ENCODE data around the gene KRTAP10-9.

DNA sequence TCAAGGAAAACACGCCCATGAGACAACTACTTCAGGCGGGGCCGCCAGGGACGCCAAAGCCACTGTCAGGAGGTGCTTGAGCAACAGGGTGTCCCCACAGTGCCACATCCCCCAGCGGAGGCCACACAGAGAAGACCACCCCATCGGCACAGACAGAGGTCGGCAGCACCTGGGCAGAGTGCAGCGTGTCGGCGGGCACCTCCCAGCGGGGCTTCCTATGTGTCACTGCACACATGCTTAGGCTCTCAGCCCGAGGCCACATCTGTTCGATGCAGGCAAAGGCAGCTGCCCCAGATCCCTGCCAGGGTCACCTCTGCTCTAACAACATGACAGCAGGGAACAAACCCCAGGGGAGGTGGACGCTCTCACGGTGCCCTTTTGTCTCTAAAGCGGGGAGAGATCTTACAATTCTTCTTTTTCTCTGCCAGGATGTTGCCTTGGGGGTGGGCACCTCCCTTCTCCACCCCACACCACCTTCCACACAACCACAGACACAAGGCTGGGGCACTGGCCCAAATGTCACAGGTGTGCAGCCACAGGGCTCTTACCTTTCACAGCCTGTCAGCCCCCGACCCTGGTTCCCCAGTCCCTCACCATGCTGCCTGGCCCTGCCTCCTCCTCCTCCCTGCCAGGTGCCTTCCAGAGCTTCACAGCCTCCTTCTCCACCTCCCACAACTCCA, 10.8 kb upstream of the KRTAP10-9 start:
- TF ChIP-seq, protein P1, sequence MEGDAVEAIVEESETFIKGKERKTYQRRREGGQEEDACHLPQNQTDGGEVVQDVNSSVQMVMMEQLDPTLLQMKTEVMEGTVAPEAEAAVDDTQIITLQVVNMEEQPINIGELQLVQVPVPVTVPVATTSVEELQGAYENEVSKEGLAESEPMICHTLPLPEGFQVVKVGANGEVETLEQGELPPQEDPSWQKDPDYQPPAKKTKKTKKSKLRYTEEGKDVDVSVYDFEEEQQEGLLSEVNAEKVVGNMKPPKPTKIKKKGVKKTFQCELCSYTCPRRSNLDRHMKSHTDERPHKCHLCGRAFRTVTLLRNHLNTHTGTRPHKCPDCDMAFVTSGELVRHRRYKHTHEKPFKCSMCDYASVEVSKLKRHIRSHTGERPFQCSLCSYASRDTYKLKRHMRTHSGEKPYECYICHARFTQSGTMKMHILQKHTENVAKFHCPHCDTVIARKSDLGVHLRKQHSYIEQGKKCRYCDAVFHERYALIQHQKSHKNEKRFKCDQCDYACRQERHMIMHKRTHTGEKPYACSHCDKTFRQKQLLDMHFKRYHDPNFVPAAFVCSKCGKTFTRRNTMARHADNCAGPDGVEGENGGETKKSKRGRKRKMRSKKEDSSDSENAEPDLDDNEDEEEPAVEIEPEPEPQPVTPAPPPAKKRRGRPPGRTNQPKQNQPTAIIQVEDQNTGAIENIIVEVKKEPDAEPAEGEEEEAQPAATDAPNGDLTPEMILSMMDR (tag by site-specific recombination; IDR thresholded peaks at IDR 0.05): no peak
- TF ChIP-seq, protein P2, sequence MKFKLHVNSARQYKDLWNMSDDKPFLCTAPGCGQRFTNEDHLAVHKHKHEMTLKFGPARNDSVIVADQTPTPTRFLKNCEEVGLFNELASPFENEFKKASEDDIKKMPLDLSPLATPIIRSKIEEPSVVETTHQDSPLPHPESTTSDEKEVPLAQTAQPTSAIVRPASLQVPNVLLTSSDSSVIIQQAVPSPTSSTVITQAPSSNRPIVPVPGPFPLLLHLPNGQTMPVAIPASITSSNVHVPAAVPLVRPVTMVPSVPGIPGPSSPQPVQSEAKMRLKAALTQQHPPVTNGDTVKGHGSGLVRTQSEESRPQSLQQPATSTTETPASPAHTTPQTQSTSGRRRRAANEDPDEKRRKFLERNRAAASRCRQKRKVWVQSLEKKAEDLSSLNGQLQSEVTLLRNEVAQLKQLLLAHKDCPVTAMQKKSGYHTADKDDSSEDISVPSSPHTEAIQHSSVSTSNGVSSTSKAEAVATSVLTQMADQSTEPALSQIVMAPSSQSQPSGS (tag by site-specific recombination; IDR thresholded peaks at IDR 0.05; ENCODE audit: low read depth): no peak
- TF ChIP-seq ZNF549 (tag by site-specific recombination; IDR thresholded peaks at IDR 0.05): no peak
- no peak for TF ChIP-seq ZBTB20 (tag by site-specific recombination; IDR thresholded peaks at IDR 0.05)
- TF ChIP-seq ZNF169 (tag by site-specific recombination; IDR thresholded peaks at IDR 0.05): no peak
- no peak for TF ChIP-seq ZNF514 (tag by site-specific recombination; IDR thresholded peaks at IDR 0.05)
- no peak for TF ChIP-seq SP2 (tag by site-specific recombination; IDR thresholded peaks at IDR 0.05)
- TF ChIP-seq ZNF664 (tag by site-specific recombination; IDR thresholded peaks at IDR 0.05): no peak
- no peak for TF ChIP-seq YY1 (tag by site-specific recombination; IDR thresholded peaks at IDR 0.05)
- TF ChIP-seq ZNF274 (IDR thresholded peaks at IDR 0.05; ENCODE audit: low read length): no peak
- no peak for TF ChIP-seq ZNF274 (tag by site-specific recombination; IDR thresholded peaks at IDR 0.05; ENCODE audit: borderline replicate concordance)

Data from HEK293 (cell line).